BJ (cell line): ENCODE data around the gene EXTL1. TPM values are rescaled to one million over a fixed set of nuclear protein-coding genes. Genes with fewer than 3 reads are reported as not detected.

Experiments used
- CTCF ChIA-PET: fragments of 350-600 bp; formaldehyde crosslinking; extraction: SDS; loops from one replicate; lab custom pipeline; 2021; ENCODE audit warnings: antibody characterized with exemption, inconsistent platforms; lab: Yijun Ruan, JAX
- POLR2A ChIA-PET: fragments of 300-600 bp; sonication (Branson Sonifier 250); formaldehyde crosslinking; extraction: SDS; loops from one replicate; lab custom pipeline; 2021; ENCODE audit warnings: antibody characterized with exemption; lab: Charles Lee
- DNase-seq: peaks from one replicate; pipeline ENCODE4 v3.0.0-alpha.2; 2011; ENCODE audit warnings: low read depth
- H3K27me3 ChIP-seq: 2 replicates; pipeline ENCODE4 v1.6.0; 2011; ENCODE audit warnings: low read length; ENCODE audit not compliant: control insufficient read depth, insufficient read depth
- H3K36me3 ChIP-seq: 2 replicates; pipeline ENCODE4 v1.5.1; 2011; ENCODE audit warnings: low read length; ENCODE audit not compliant: control insufficient read depth, insufficient read depth
- H3K4me3 ChIP-seq: 2 replicates; pipeline ENCODE4 v1.5.1; 2011; ENCODE audit warnings: low read depth, mild to moderate bottlenecking, control low read depth, low read length
- CTCF ChIP-seq: IDR thresholded peaks from 2 replicates; pipeline ENCODE4 v1.5.1; 2011; ENCODE audit warnings: low read depth, mild to moderate bottlenecking, control low read depth, inconsistent platforms, low read length, moderate library complexity; ENCODE audit not compliant: insufficient read depth
- polyA plus RNA-seq: library from polyadenylated mRNA; depleted of rRNA; stranded (reverse); fragments of >200 nt; gene quantifications from 2 replicates; pipeline ENCODE4 v1.2.3, GENCODE V29; 2011

The EXTL1 gene
- polyA plus RNA-seq, 1 experiment, result 5.0 TPM

GRCh38 chr1:26014179-26014578 is 7.4 kb upstream of the EXTL1 start:
- H3K27me3 ChIP-seq, result no peaks in the 10 kb centered on the region
- TF ChIP-seq CTCF, result no peak
- ChIA-PET CTCF (interaction anchor here (1.3 to 1.6 kb wide), 3 partner anchors 16 to 22 kb away, joined by 3 to 4 read pairs (median 4); no protein-coding TSS in a partner anchor), POLR2A (no interaction called here)
- H3K4me3 ChIP-seq, result no peak overlapping the region
- H3K36me3 ChIP-seq, result no peaks in the 10 kb centered on the region
- DNase-seq, result no peak

GRCh38 chr1:26015358-26015757 is 6.2 kb upstream of the EXTL1 start:
- DNase-seq, result no peak
- CTCF ChIA-PET, result interaction anchor here (1.2 kb wide), 1 partner anchor 120 kb away, joined by 3 read pairs; no protein-coding TSS in a partner anchor
- Histone ChIP-seq H3K27me3 (no peaks in the 10 kb centered on the region), H3K4me3 (no peak overlapping the region), H3K36me3 (no peaks in the 10 kb centered on the region)
- no peak for TF ChIP-seq CTCF
- POLR2A ChIA-PET, result no interaction called here

- no peak for DNase-seq
- no peak for TF ChIP-seq CTCF
- Histone ChIP-seq H3K27me3 (no peaks in the 10 kb centered on the region), H3K4me3 (no peak overlapping the region), H3K36me3 (no peaks in the 10 kb centered on the region)
- POLR2A ChIA-PET, result no interaction called here
- CTCF ChIA-PET, result interaction anchor here (0.6 to 2.3 kb wide), 5 partner anchors 12 to 153 kb away, joined by 3 to 8 read pairs (median 4); partner anchors contain the start of gene ZNF593
These were observed 5.2 kb upstream of the EXTL1 start for GRCh38 chr1:26016258-26016952.

- CTCF ChIA-PET, result interaction anchor here (0.8 to 2.3 kb wide), 5 partner anchors 12 to 153 kb away, joined by 3 to 8 read pairs (median 5); partner anchors contain the start of genes PAFAH2 and ZNF593
- no peak for DNase-seq
- no peak for TF ChIP-seq CTCF
These were observed 4.5 kb upstream of the EXTL1 start for GRCh38 chr1:26016953-26017545.

GRCh38 chr1:26017606-26018005 is 4.0 kb upstream of the EXTL1 start:
- no peak for DNase-seq
- Histone ChIP-seq H3K4me3 (no peak overlapping the region), H3K27me3 (no peaks in the 10 kb centered on the region), H3K36me3 (no peaks in the 10 kb centered on the region)
- ChIA-PET POLR2A (no interaction called here), CTCF (interaction anchor here (0.5 to 2.3 kb wide), 7 partner anchors 13 to 1988 kb away, joined by 3 to 8 read pairs (median 3); partner anchors contain the start of gene PAFAH2)
- no peak for TF ChIP-seq CTCF

More at GRCh38 chr1:26016953-26017545, 4.5 kb upstream of the EXTL1 start:
- Histone ChIP-seq H3K4me3 (no peak overlapping the region), H3K27me3 (no peaks in the 10 kb centered on the region), H3K36me3 (no peaks in the 10 kb centered on the region)
- POLR2A ChIA-PET, result no interaction called here
